ENCODE data around the gene RGMB.
A peak's percentile ranks its signal among the peaks of the same experiment; 100 is the strongest.

The RGMB gene

GRCh38 chr5:98786191-98786853 lies 12.9 kb downstream of the RGMB start:
- no peak for DNase-seq

GRCh38 chr5:98787131-98787719 lies 13.8 kb downstream of the RGMB start:
- no peak for DNase-seq

GRCh38 chr5:98789029-98789428 lies 15.6 kb downstream of the RGMB start:
- no peak for DNase-seq

GRCh38 chr5:98791001-98791519 lies 17.6 kb downstream of the RGMB start:
- no peak for DNase-seq

GRCh38 chr5:98791898-98792580 lies 18.6 kb downstream of the RGMB start:
- no peak for DNase-seq

GRCh38 chr5:98793223-98793622 lies 19.8 kb downstream of the RGMB start:
- no peak for DNase-seq

GRCh38 chr5:98794001-98794400 lies 20.5 kb downstream of the RGMB start:
- DNase-seq: no peak

- no peak for DNase-seq
Observed at GRCh38 chr5:98794414-98795080, 21.1 kb downstream of the RGMB start.

GRCh38 chr5:98795243-98795642 lies 21.8 kb downstream of the RGMB start:
- no peak for DNase-seq

- DNase-seq: no peak
Observed at GRCh38 chr5:98796197-98796972, 22.9 kb downstream of the RGMB start.

- no peak for DNase-seq
Observed at GRCh38 chr5:98798371-98798770, 24.9 kb downstream of the RGMB start.

GRCh38 chr5:98798847-98799246 lies 25.4 kb downstream of the RGMB start:
- no peak for DNase-seq

- no peak for DNase-seq
Observed at GRCh38 chr5:98804066-98804465, 30.6 kb downstream of the RGMB start.

GRCh38 chr5:98805070-98805469 lies 31.6 kb downstream of the RGMB start:
- no peak for DNase-seq

- DNase-seq: no peak
Observed at GRCh38 chr5:98807806-98808205, 34.3 kb downstream of the RGMB start.

- no peak for DNase-seq
Observed at GRCh38 chr5:98810206-98810605, 36.7 kb downstream of the RGMB start.

- DNase-seq: no peak
Observed at GRCh38 chr5:98813755-98814154, 40.3 kb downstream of the RGMB start.

GRCh38 chr5:98816582-98817222 lies 43.2 kb downstream of the RGMB start:
- DNase-seq: no peak

GRCh38 chr5:98825582-98826375 lies 52.3 kb downstream of the RGMB start:
- DNase-seq: no peak

- DNase-seq: peak in 1 of 2 experiments; percentile 2
Observed at GRCh38 chr5:98827161-98827560, 53.7 kb downstream of the RGMB start.

- DNase-seq: no peak
Observed at GRCh38 chr5:98827588-98828284, 54.3 kb downstream of the RGMB start.

All from NCI-H1930 (cell line).